Right lobe of liver (tissue), 6 donors: ENCODE data around the gene ERMP1. TPM values are rescaled to one million over a fixed set of nuclear protein-coding genes. Genes with fewer than 3 reads are reported as not detected.
A peak's percentile ranks its signal among the peaks of the same experiment; 100 is the strongest.

Experiments
- ATAC-seq, 4 donors: fragments of 200-7000 bp; cut with Tn5 transposase; one replicate each; pipeline ENCODE4 v1.9.1; 2020; ENCODE audit warnings: mild to moderate bottlenecking in 4 of 4, moderate library complexity in 4 of 4
- DNase-seq, 3 donors: peaks; one replicate each; pipeline ENCODE4 v3.0.0-alpha.2; 2020
- H3K27ac ChIP-seq, 3 donors: fragments of 200-600 bp; one replicate each; pipeline ENCODE4 v1.8.0; 2022
- H3K27me3 ChIP-seq, 2 donors: fragments of 200-600 bp; one replicate each; pipeline ENCODE4 v1.8.0; 2022
- H3K36me3 ChIP-seq, 4 donors: fragments of 200-600 bp; sonication (generic) in 1 of 4; one replicate each; pipeline versions ENCODE4 v1.5.1 to v1.8.0; 2017 to 2022; ENCODE audit warnings: control low read depth in 1 of 4
- H3K4me1 ChIP-seq, 4 donors: fragments of 200-600 bp; sonication (generic) in 1 of 4; one replicate each; pipeline versions ENCODE4 v1.5.1 to v1.8.0; 2017 to 2022; ENCODE audit warnings: control low read depth in 1 of 4
- H3K4me3 ChIP-seq, 3 donors: fragments of 200-600 bp; one replicate each; pipeline ENCODE4 v1.8.0; 2022
- H3K9me3 ChIP-seq, 4 donors: fragments of 200-600 bp; sonication (generic) in 1 of 4; one replicate each; pipeline versions ENCODE4 v1.5.1 to v1.8.0; 2017 to 2022; ENCODE audit warnings: control low read depth in 1 of 4
- CTCF ChIP-seq, 4 donors: fragments of 200-600 bp in 3 of 4; fragments of 450-650 bp in 1 of 4; IDR thresholded peaks; one replicate each; pipeline versions ENCODE4 v1.5.1 to v1.8.0; 2016 to 2022; ENCODE audit warnings: antibody characterized with exemption in 4 of 4, mild to moderate bottlenecking in 2 of 4
- POLR2A ChIP-seq: fragments of 450-650 bp; IDR thresholded peaks from one replicate; pipeline ENCODE4 v1.6.1; 2017; ENCODE audit warnings: antibody characterized with exemption, mild to moderate bottlenecking
- WGBS: methylation state at CpG from one replicate; pipeline ENCODE4 v1.1.6; 2018; ENCODE audit warnings: low coverage, low lambda C conversion rate; ENCODE audit not compliant: insufficient coverage; ENCODE audit errors: missing lambda C conversion rate; 5-methylcytosine and 5-hydroxymethylcytosine counted together
- intact Hi-C, 2 donors: fragments of 100-400 bp; cut with DNase I; formaldehyde crosslinking; loops; one replicate each; pipeline versions ENCODE4 v1.11.2 to v1.14.1; 2022
- total RNA-seq, 6 experiments: library from RNA; depleted of rRNA in 2 of 6; stranded (reverse); fragments of >200 nt in 2 of 6; fragmentation: NEBNext Ultra II Directional in 3 of 6; extraction: Animal tissue kit (Norgen Biotek cat#: 25700) in 3 of 6; gene quantifications; one replicate each; pipeline versions ENCODE4 v1.1.0 to v1.2.4, GENCODE V29; 2016 to 2023
- donor health status: DM: no; HTN: yes; CAD: no.
- donor health status: DM: no; HTN: no; CAD: no.
- donor health status: DM: no; HTN: no; CAD: no.
- donor health status: DM: no; HTN: yes; CAD: no.
- donor health status: DM: no; HTN: yes; CAD: no.

Gene ERMP1
- total RNA-seq, 6 experiments from 2014 or later = 7.9 to 13.9 (median 10.2) TPM

- under 1% methylated on average over 7 of the region's 9 CpGs for WGBS
- H3K27ac ChIP-seq = peak overlapping the region; percentile 38 to 74 (median 71)
- ATAC-seq = no peak
Observed at GRCh38 chr9:5832071-5832537, 813 bp downstream of the ERMP1 start.

GRCh38 chr9:5825895-5826622, 6.9 kb downstream of the ERMP1 start:
- no peak for TF ChIP-seq CTCF (IDR thresholded peaks at IDR 0.05)
- TF ChIP-seq POLR2A = no peak
- intact Hi-C loops = no loop called here
- Histone ChIP-seq H3K9me3 (no peaks in the 10 kb centered on the region), H3K4me3 (no peak overlapping the region), H3K4me1 (no peaks in the 10 kb centered on the region), H3K36me3 (peaks cover 0 to 28% (median under 1%) of the 10 kb centered on the region in 4 donors), H3K27ac (no peak overlapping the region), H3K27me3 (no peaks in the 10 kb centered on the region)
- DNase-seq = no peak
- 77% methylated on average over 2 of the region's 2 CpGs for WGBS
- ATAC-seq = no peak

More at GRCh38 chr9:5832071-5832537, 813 bp downstream of the ERMP1 start:
- Histone ChIP-seq H3K27me3 (no peaks in the 10 kb centered on the region), H3K4me1 (peaks cover 0 to 25% (median 4%) of the 10 kb centered on the region in 4 donors), H3K9me3 (no peaks in the 10 kb centered on the region), H3K4me3 (peak overlapping the region; percentile 69 to 98 (median 94)), H3K36me3 (no peaks in the 10 kb centered on the region)
- no peak for TF ChIP-seq CTCF (IDR thresholded peaks at IDR 0.05)
- TF ChIP-seq POLR2A = no peak
- intact Hi-C loops = no loop called here
- no peak for DNase-seq

- no peak for DNase-seq
- H3K27me3 ChIP-seq = no peaks in the 10 kb centered on the region
- no peaks in the 10 kb centered on the region for H3K9me3 ChIP-seq
- H3K4me1 ChIP-seq = no peaks in the 10 kb centered on the region
- no peak overlapping the region for H3K4me3 ChIP-seq
- H3K27ac ChIP-seq = no peak overlapping the region
- H3K36me3 ChIP-seq = peaks cover 0 to 28% (median under 1%) of the 10 kb centered on the region in 4 donors
- TF ChIP-seq POLR2A = no peak
- no peak for TF ChIP-seq CTCF (IDR thresholded peaks at IDR 0.05)
- intact Hi-C loops = no loop called here
- ATAC-seq = no peak
- 73% methylated on average over 1 of the region's 1 CpG for WGBS
Observed at GRCh38 chr9:5825223-5825622, 7.7 kb downstream of the ERMP1 start.

- Histone ChIP-seq H3K27ac (no peak overlapping the region), H3K4me1 (no peaks in the 10 kb centered on the region), H3K36me3 (peaks cover 0 to 28% (median under 1%) of the 10 kb centered on the region in 4 donors), H3K27me3 (no peaks in the 10 kb centered on the region), H3K9me3 (no peaks in the 10 kb centered on the region), H3K4me3 (no peak overlapping the region)
- ATAC-seq (no peak), DNase-seq (no peak)
- 100% methylated on average over 1 of the region's 1 CpG for WGBS
- TF ChIP-seq POLR2A = no peak
- TF ChIP-seq CTCF (IDR thresholded peaks at IDR 0.05) = no peak
- intact Hi-C loops = no loop called here
Observed at GRCh38 chr9:5820425-5820824, 12.5 kb downstream of the ERMP1 start.
